ENCODE data around the gene GABRD. TPM values are rescaled to one million over a fixed set of nuclear protein-coding genes. Genes with fewer than 3 reads are reported as not detected.
A peak's percentile ranks its signal among the peaks of the same experiment; 100 is the strongest.

GABRD gene
- total and polyA plus RNA-seq, 8 donors: 0.09 to 0.61 (median 0.15) TPM; not detected in 3

GRCh38 chr1:2041887-2042286 is 22.7 kb downstream of the GABRD start:
- Histone ChIP-seq H3K9me3 (no peaks in the 10 kb centered on the region), H3K4me3 (no peak overlapping the region), H3K27ac (no peak overlapping the region), H3K4me1 (peaks cover 0 to 8% (median 0%) of the 10 kb centered on the region in 3 donors), H3K27me3 (no peaks in the 10 kb centered on the region), H3K36me3 (no peaks in the 10 kb centered on the region)
- intact Hi-C loops (cut with DNase I): loop anchor here in 2 of 3 donors (5.0 kb wide), 2 partner anchors 85 to 100 kb away; no protein-coding TSS in a partner anchor
- no peak for TF ChIP-seq CTCF (IDR thresholded peaks at IDR 0.05)
- 65 to 69% methylated on average over 4 of the region's 4 CpGs for WGBS, 2 donors
- no peak for ATAC-seq
- no peak for DNase-seq
- no peak for FAIRE-seq

- Histone ChIP-seq H3K36me3 (no peaks in the 10 kb centered on the region), H3K27me3 (no peaks in the 10 kb centered on the region), H3K4me1 (peaks cover 0 to 8% (median 0%) of the 10 kb centered on the region in 3 donors), H3K9me3 (no peaks in the 10 kb centered on the region), H3K4me3 (no peak overlapping the region), H3K27ac (no peak overlapping the region)
- DNase-seq (peak in 2 of 6 donors; percentile 15 to 70), FAIRE-seq (no peak), ATAC-seq (no peak)
- no peak for TF ChIP-seq CTCF (IDR thresholded peaks at IDR 0.05)
- 64 to 74% methylated on average over 41 of the region's 41 CpGs for WGBS, 2 donors
- intact Hi-C loops (cut with DNase I): loop anchor here in 2 of 3 donors (5.0 kb wide), 2 partner anchors 86 to 101 kb away; no protein-coding TSS in a partner anchor
These were observed 24.0 kb downstream of the GABRD start for GRCh38 chr1:2042830-2043773.

- Histone ChIP-seq H3K4me1 (peaks cover 0 to 8% (median 0%) of the 10 kb centered on the region in 3 donors), H3K4me3 (no peak overlapping the region), H3K27ac (no peak overlapping the region), H3K27me3 (no peaks in the 10 kb centered on the region), H3K9me3 (no peaks in the 10 kb centered on the region), H3K36me3 (no peaks in the 10 kb centered on the region)
- no peak for FAIRE-seq
- no peak for DNase-seq
- TF ChIP-seq CTCF (IDR thresholded peaks at IDR 0.05): no peak
- intact Hi-C loops (cut with DNase I): loop anchor here in 2 of 3 donors (5.0 kb wide), 2 partner anchors 87 to 102 kb away; no protein-coding TSS in a partner anchor
- no peak for ATAC-seq
- WGBS, 2 donors: 93 to 100% methylated on average over 4 of the region's 4 CpGs
These were observed 24.7 kb downstream of the GABRD start for GRCh38 chr1:2043886-2044285.

- intact Hi-C loops (cut with DNase I): loop anchor here in 2 of 3 donors (5.0 kb wide), 2 partner anchors 87 to 102 kb away; no protein-coding TSS in a partner anchor
- no peaks in the 10 kb centered on the region for H3K36me3 ChIP-seq
- 12 to 15% methylated on average over 51 to 75 of the region's 75 CpGs for WGBS, 2 donors
- no peak overlapping the region for H3K27ac ChIP-seq
- TF ChIP-seq CTCF (IDR thresholded peaks at IDR 0.05): peak; percentile 67 to 87 (median 81)
- peaks cover 0 to 8% (median 4%) of the 10 kb centered on the region in 3 donors for H3K4me1 ChIP-seq
- no peaks in the 10 kb centered on the region for H3K27me3 ChIP-seq
- H3K4me3 ChIP-seq: peak overlapping the region in 2 of 4 donors; percentile 25 to 33
- DNase-seq (peak; percentile 49 to 95 (median 79)), FAIRE-seq (no peak), ATAC-seq (peak; percentile 71 to 86 (median 81))
- no peaks in the 10 kb centered on the region for H3K9me3 ChIP-seq
These were observed 25.6 kb downstream of the GABRD start for GRCh38 chr1:2044510-2045319.
